ENCODE data around the gene ATP2C2.

The ATP2C2 gene

DNA sequence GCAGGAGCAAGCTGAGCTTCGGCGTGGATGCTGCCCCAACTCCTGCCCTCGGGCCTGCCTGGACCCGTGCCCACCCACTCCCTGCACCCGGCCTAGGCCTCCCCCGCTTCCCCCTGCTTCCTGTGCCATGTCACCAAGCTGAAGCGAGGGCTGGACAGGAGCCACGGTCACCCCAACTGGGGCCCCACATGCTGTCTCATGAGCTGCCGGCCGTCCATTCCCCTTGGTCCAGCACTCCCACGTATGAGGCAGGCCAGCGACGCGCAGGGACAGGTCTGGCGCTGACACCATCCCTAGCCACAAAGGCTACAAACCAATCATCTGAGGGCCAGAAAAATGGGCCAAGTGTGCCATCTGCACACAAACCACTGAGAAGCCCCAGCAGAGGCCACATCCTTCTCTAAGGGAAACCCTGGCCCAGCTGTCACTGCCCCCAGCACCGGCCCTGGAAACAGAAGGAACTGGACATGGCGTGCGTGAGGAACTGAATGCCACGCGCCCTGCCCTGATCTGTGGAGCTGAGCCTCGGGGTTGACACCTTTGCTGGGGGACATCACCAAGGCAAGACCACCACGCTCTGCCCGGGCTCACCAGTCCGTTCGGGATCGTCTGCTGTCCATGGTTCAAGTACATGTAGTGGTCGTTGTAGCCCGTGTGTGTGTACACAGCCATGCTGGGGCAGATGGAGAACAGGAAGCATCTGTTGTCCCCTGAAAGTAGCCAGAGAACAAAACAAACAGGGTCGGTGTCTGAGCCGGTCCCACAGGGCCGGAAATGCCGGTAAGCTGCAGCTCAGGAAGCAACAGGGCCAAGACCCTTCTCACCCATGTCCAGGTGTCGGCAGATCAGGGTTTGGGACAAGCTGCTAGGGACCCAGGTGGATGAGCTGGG is 113.9 kb downstream of the ATP2C2 start:
- TF ChIP-seq BHLHE40 (IDR thresholded peaks at IDR 0.05; ENCODE audit: borderline replicate concordance) (no peak), NFRKB (IDR thresholded peaks at IDR 0.05) (no peak), ZNF384 (IDR thresholded peaks at IDR 0.05) (no peak), FOXA1 (IDR thresholded peaks at IDR 0.05) (no peak), CTBP1 (IDR thresholded peaks at IDR 0.05; ENCODE audit: borderline replicate concordance) (no peak), FOXK2 (IDR thresholded peaks at IDR 0.05) (no peak), LEF1 (IDR thresholded peaks at IDR 0.05; ENCODE audit: borderline replicate concordance) (no peak), HDGF (IDR thresholded peaks at IDR 0.05; ENCODE audit: borderline replicate concordance) (no peak)
- TF ChIP-seq, protein P1, sequence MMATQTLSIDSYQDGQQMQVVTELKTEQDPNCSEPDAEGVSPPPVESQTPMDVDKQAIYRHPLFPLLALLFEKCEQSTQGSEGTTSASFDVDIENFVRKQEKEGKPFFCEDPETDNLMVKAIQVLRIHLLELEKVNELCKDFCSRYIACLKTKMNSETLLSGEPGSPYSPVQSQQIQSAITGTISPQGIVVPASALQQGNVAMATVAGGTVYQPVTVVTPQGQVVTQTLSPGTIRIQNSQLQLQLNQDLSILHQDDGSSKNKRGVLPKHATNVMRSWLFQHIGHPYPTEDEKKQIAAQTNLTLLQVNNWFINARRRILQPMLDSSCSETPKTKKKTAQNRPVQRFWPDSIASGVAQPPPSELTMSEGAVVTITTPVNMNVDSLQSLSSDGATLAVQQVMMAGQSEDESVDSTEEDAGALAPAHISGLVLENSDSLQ (IDR thresholded peaks at IDR 0.05) = no peak
- CTCF ChIA-PET = interaction anchor here (0.7 to 2.0 kb wide), 3 partner anchors 12 to 205 kb away, joined by 3 to 11 read pairs (median 3); no protein-coding TSS in a partner anchor
- DNase-seq (ENCODE audit: extremely low spot score) = no peak
- POLR2A ChIA-PET = no interaction called here

GRCh38 chr16:84482951-84483881 is 114.9 kb downstream of the ATP2C2 start:
- ChIA-PET POLR2A (no interaction called here), CTCF (interaction anchor here (1.4 to 2.0 kb wide), 2 partner anchors 203 to 206 kb away, joined by 3 to 11 read pairs; no protein-coding TSS in a partner anchor)
- TF ChIP-seq SUZ12 (IDR thresholded peaks at IDR 0.05) = no peak
- TF ChIP-seq LEF1 (IDR thresholded peaks at IDR 0.05; ENCODE audit: borderline replicate concordance) = no peak
- no peak for TF ChIP-seq CTBP1 (IDR thresholded peaks at IDR 0.05; ENCODE audit: borderline replicate concordance)
- no peak for TF ChIP-seq TARDBP (IDR thresholded peaks at IDR 0.05)
- TF ChIP-seq ELF4 (IDR thresholded peaks at IDR 0.05) = no peak
- no peak for DNase-seq (ENCODE audit: extremely low spot score)

DNA sequence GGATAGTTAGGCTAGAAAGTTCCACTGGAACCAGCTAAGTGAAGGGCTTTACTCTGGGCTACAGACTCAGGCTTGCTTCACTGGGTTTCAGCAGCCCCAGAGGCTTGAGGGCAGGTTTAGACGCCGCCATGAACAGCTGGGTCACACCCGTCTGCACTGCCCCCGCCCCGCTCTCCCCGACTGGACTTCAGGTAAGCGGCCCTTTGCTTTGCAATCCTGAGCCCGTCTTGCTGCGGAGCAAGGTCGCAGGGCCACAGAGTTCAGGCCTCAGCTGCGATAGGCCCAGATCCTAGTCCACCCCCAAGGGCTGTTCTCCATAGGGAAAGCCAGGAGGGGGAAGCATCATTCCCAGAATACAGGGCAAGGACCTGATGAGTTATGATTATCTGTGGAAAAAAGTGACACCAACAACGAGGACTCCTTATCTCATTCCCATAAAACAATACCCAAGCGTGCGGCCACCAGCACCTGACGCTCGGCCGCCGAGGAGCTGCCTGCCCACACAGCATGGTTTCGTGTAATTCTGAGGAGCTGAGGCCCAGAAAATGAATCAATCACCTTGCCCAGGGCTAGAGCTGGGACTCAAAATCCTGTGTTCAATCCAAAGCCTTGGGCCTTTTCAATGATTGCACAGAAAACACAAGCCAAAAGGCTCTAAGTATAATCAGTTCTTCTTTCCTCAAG is 115.7 kb downstream of the ATP2C2 start:
- ChIA-PET POLR2A (no interaction called here), CTCF (interaction anchor here (1.0 to 2.0 kb wide), 4 partner anchors 13 to 207 kb away, joined by 3 to 11 read pairs (median 4); no protein-coding TSS in a partner anchor)
- TF ChIP-seq LEF1 (IDR thresholded peaks at IDR 0.05; ENCODE audit: borderline replicate concordance) = no peak
- no peak for TF ChIP-seq FOXM1 (IDR thresholded peaks at IDR 0.05; ENCODE audit: borderline replicate concordance)
- TF ChIP-seq ZNF384 (IDR thresholded peaks at IDR 0.05) = no peak
- TF ChIP-seq TARDBP (IDR thresholded peaks at IDR 0.05) = no peak
- TF ChIP-seq L3MBTL2 (conservative IDR thresholded peaks at IDR 0.05) = no peak
- no peak for TF ChIP-seq CTBP1 (IDR thresholded peaks at IDR 0.05; ENCODE audit: borderline replicate concordance)
- TF ChIP-seq, protein P1 (IDR thresholded peaks at IDR 0.05) = no peak
- TF ChIP-seq HDGF (IDR thresholded peaks at IDR 0.05; ENCODE audit: borderline replicate concordance) = no peak
- TF ChIP-seq BHLHE40 (IDR thresholded peaks at IDR 0.05; ENCODE audit: borderline replicate concordance) = no peak
- no peak for TF ChIP-seq SP1 (IDR thresholded peaks at IDR 0.05)
- TF ChIP-seq NFRKB (IDR thresholded peaks at IDR 0.05) = no peak
- TF ChIP-seq FOXA1 (IDR thresholded peaks at IDR 0.05) = no peak
- TF ChIP-seq SUZ12 (IDR thresholded peaks at IDR 0.05) = no peak
- no peak for TF ChIP-seq FOXK2 (IDR thresholded peaks at IDR 0.05)
- TF ChIP-seq ARNT (IDR thresholded peaks at IDR 0.05) = no peak
- TF ChIP-seq ELF4 (IDR thresholded peaks at IDR 0.05) = no peak
- no peak for DNase-seq (ENCODE audit: extremely low spot score)

- TF ChIP-seq BHLHE40 (IDR thresholded peaks at IDR 0.05; ENCODE audit: borderline replicate concordance) (no peak), HDGF (IDR thresholded peaks at IDR 0.05; ENCODE audit: borderline replicate concordance) (no peak), CTBP1 (IDR thresholded peaks at IDR 0.05; ENCODE audit: borderline replicate concordance) (no peak)
- POLR2A ChIA-PET = no interaction called here
- DNase-seq (ENCODE audit: extremely low spot score) = peak; percentile 66
- CTCF ChIA-PET = interaction anchor here (1.0 to 2.0 kb wide), 4 partner anchors 12 to 208 kb away, joined by 3 to 11 read pairs (median 4); no protein-coding TSS in a partner anchor
Observed at GRCh38 chr16:84484579-84485254, 116.4 kb downstream of the ATP2C2 start.

- DNase-seq (ENCODE audit: extremely low spot score) = no peak
- ChIA-PET CTCF (no interaction called here), POLR2A (no interaction called here)
- TF ChIP-seq SUZ12 (IDR thresholded peaks at IDR 0.05) (no peak), CTBP1 (IDR thresholded peaks at IDR 0.05; ENCODE audit: borderline replicate concordance) (no peak), FOXK2 (IDR thresholded peaks at IDR 0.05) (no peak), LEF1 (IDR thresholded peaks at IDR 0.05; ENCODE audit: borderline replicate concordance) (no peak), SP1 (IDR thresholded peaks at IDR 0.05) (no peak)
- TF ChIP-seq, protein P1 (IDR thresholded peaks at IDR 0.05) = no peak
Observed at GRCh38 chr16:84485255-84486010, 117.1 kb downstream of the ATP2C2 start.
